Rectal smooth muscle tissue (tissue), 1 donor: ENCODE measurements around the gene AAGAB.
"Not testable (repeated sequence)": the region's sequence is repeated elsewhere in the genome, so short reads cannot be mapped to it uniquely, and the experiment has no call there.

ENCODE experiments used
- H3K27ac ChIP-seq: one replicate; pipeline ENCODE4 v1.7.0; 2013; ENCODE audit warnings: low read depth, low read length, inconsistent platforms
- H3K27me3 ChIP-seq: one replicate; pipeline ENCODE4 v1.7.0; 2013; ENCODE audit warnings: low read length; ENCODE audit not compliant: control insufficient read depth, insufficient read depth
- H3K36me3 ChIP-seq: one replicate; pipeline ENCODE4 v1.7.0; 2013; ENCODE audit warnings: low read length; ENCODE audit not compliant: control insufficient read depth, insufficient read depth
- H3K4me1 ChIP-seq: one replicate; pipeline ENCODE4 v1.7.0; 2013; ENCODE audit warnings: low read length; ENCODE audit not compliant: control insufficient read depth, insufficient read depth
- H3K4me3 ChIP-seq: one replicate; pipeline ENCODE4 v1.7.0; 2013; ENCODE audit warnings: low read length
- H3K9ac ChIP-seq: one replicate; pipeline ENCODE4 v1.7.0; 2013; ENCODE audit warnings: low read length

The AAGAB gene, protein sequence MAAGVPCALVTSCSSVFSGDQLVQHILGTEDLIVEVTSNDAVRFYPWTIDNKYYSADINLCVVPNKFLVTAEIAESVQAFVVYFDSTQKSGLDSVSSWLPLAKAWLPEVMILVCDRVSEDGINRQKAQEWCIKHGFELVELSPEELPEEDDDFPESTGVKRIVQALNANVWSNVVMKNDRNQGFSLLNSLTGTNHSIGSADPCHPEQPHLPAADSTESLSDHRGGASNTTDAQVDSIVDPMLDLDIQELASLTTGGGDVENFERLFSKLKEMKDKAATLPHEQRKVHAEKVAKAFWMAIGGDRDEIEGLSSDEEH

DNA sequence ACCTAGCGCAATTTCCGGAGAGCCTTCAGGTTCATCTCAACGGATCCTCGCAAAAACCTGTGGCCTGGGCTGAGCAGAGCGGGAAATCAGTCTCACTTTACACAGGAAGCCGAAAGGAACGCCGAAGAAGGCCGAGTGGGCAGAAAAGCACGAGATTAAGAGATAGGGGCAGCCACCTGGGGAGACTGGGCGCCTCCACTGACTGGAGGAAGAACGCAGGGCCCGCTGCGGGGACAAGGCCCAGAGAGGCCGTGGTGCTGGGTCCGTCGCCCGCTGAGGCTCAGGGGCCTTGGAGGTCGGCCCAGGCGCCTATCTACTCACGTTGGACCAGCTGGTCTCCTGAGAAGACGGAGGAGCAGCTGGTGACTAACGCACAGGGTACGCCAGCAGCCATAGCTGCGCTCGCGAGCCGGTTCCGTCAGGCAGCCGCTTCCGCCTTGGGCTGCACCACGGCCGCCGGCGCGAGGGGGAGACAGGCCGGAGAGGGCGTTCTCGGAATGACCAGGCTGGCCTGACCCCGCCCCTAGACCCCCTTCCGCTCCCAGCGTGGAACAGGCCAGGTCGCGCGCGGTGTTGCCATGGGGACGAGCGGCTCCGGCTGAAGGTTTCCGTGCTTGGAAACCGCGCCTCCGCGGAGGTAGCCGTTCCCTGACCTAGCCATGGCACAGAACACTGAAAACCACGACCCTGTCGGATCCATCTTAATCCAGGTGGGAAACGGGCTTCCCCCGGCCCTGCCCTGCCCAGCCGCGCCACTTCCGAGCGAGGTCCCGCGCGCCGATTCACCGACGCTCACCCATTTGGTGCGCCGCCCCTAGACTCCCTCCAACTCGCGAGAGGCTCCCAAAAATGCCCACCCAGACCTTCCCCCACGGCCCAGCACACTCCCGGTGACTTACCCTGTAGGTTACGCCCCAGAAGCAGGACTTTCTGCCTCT lies at the start of gene AAGAB, which contains the start of gene IQCH:
AAGAB (minus strand) TSS at position 424 of the 938 bp plus-strand sequence; CDS start at position 394, 30 bp downstream.
IQCH (plus strand) TSS at position 549 of the 938 bp plus-strand sequence; CDS start at position 660, 111 bp downstream.
- Histone ChIP-seq H3K36me3 (no peaks in the 10 kb centered on the region), H3K4me1 (no peaks in the 10 kb centered on the region), H3K27me3 (no peaks in the 10 kb centered on the region), H3K27ac (peak within 1 kb of the TSS; percentile 83), H3K9ac (peak within 1 kb of the TSS; percentile 69), H3K4me3 (peak within 1 kb of the TSS; percentile 91)

DNA sequence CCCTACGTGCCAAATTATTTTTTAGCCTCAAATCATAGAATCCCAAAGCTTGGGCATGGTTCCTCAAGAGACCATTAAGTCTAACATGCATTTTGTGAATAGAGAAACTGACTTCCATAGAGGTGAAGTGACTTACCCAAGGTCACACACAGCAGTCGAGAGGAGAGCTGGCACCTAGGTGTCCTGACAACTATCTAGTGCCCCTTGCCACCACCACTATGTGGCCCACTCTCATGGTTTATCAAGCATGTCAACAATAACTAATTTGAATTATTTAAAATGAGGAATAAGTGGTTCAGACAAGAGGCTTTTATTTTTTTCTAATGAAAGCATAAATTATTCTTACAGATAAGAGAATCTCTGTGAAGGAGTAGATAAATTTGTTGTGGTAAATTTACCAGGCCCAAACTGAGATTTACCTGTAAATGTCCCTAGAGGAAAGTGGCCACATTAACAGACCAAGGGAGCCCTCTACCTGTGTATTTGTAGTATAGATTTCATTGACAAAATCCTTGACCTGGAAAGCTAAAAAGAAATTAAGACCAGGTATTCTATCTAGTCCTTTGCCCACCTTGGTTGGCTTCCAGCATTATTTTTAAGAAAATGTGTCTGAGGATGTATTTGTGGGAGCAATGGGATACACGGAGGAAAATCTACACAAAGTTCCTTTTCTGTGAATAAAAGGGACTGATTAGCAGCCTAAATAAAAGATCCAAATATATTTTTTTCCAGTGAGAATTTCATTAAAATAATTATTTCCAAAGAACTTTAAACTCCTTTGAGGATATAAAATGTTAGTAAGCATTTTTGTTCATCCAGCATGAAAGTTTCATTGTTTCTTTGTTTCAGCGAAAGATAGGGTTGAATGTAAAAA lies 49.3 kb upstream of the AAGAB start:
- Histone ChIP-seq H3K9ac (no peak overlapping the region), H3K4me1 (peaks cover 4% of the 10 kb centered on the region), H3K4me3 (no peak overlapping the region), H3K27me3 (no peaks in the 10 kb centered on the region), H3K36me3 (no peaks in the 10 kb centered on the region), H3K27ac (no peak overlapping the region)

DNA sequence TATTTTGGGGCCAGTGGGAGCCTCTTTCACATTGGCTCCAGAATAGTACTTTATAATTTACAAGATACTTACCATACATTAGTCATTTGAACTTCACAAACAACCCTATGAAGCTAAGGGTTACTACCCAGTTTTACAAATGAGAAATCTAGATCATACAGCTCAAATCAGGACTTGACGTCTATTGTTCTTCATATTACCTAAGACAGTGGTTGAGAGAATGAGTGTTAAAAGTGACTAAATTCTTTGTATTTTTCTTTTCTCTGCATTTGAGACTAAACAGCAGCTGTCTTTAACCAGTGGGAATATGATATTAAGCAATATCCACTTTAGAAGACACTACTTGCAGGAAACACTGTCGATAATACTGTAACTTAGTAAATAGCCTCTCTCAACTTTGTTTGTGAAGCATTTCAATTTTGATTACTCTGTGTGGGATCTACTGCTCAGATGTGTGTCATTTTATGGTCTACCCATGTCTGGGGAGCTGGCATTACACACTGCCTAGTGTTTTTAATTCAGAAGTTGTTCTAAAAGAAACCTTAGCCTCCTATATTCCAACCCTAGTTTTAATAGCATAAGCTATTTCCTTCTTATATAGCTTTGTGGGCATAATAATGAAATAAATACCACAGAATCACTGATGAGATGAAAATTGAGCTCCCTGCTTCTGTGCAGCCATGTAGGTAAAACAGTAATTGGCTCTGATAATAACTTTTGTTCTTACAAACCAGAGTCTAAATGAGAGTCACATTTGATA lies 46.0 kb upstream of the AAGAB start:
- Histone ChIP-seq H3K27me3 (no peaks in the 10 kb centered on the region), H3K4me3 (no peak overlapping the region), H3K36me3 (no peaks in the 10 kb centered on the region), H3K27ac (no peak overlapping the region), H3K9ac (no peak overlapping the region), H3K4me1 (no peaks in the 10 kb centered on the region)

DNA sequence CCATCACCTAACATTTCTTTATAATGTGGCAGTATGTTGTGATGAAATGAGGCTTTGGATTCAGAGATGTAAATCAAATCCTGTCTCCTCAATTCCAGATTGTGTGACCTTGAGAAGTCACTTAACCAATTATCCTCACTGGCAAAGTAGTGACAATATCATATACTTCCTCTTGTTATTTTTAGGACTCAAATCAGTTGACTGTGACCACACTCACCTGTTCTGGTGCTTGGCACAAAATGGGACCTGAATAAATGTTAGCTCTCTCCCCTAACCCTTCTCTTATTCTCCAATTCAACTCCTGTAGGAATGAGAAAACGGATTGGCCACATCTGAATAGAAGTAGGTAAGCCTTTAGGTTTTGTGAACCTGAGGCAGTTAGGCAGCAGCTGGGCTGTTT lies 42.2 kb upstream of the AAGAB start:
- Histone ChIP-seq H3K9ac (no peak overlapping the region), H3K36me3 (no peaks in the 10 kb centered on the region), H3K27ac (no peak overlapping the region), H3K27me3 (no peaks in the 10 kb centered on the region), H3K4me1 (no peaks in the 10 kb centered on the region), H3K4me3 (no peak overlapping the region)

DNA sequence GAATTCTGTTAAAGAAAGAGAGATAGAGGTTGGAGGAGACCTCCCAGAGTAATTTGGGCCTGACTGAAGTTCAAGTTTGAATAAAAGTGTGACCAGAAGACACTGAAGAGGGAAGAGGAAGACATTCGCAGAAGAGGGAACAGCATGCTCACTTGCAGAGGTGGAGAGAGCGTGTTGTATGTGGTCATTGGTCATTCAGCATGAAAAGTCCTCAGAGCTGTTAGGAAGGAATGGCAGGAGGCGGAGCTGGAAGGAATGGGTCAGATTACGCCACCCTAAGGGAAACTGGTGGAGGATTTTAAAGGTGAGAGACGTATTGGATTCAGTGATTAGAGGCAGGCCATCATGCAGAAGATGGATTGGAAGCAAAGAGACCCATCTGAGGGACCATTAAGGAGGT lies 41.7 kb upstream of the AAGAB start:
- H3K27ac ChIP-seq: no peak overlapping the region
- H3K36me3 ChIP-seq: no peaks in the 10 kb centered on the region
- no peak overlapping the region for H3K4me3 ChIP-seq
- no peaks in the 10 kb centered on the region for H3K27me3 ChIP-seq
- H3K9ac ChIP-seq: no peak overlapping the region
- no peaks in the 10 kb centered on the region for H3K4me1 ChIP-seq

DNA sequence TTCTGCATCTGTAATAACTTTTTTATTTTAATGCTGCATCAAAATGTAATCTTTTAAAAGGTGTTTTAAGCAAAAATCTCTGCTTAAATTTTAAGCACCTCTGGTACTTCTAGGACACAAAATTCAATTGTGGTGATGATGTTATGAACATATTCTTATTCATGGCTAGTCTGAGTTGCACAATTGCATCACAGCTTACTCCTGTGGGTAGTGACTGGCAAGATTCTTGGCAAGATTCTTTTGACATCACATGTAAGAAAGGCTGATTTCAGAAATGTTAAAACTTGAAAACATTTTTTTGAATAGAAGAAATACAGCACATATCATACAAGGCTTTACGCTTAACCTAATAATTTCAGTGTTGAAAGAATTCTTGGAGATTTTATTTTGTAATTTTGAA lies 35.9 kb upstream of the AAGAB start:
- no peaks in the 10 kb centered on the region for H3K27me3 ChIP-seq
- H3K9ac ChIP-seq: no peak overlapping the region
- no peak overlapping the region for H3K27ac ChIP-seq
- H3K4me3 ChIP-seq: no peak overlapping the region
- H3K36me3 ChIP-seq: no peaks in the 10 kb centered on the region
- no peaks in the 10 kb centered on the region for H3K4me1 ChIP-seq

DNA sequence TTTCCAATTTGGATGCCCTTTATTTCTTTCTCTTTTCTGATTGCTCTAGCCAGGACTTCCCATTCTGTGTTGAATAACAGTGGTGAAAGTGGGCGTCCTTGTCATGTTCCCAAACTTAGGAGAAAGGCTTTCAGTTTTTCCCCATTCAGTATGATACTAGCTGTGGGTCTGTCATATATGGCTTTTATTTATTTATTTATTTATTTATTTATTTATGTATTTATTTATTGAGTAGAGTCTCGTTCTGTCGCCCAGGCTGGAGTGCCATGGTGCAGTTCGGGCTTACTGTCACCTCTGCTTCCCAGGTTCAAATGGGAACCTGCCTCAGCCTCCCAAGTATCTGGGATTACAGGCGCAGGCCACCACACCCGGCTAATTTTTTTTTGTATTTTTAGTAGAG lies 31.9 kb upstream of the AAGAB start:
- not testable (repeated sequence) for H3K4me3 ChIP-seq, H3K36me3 ChIP-seq, H3K9ac ChIP-seq, H3K27ac ChIP-seq, H3K27me3 ChIP-seq, H3K4me1 ChIP-seq

DNA sequence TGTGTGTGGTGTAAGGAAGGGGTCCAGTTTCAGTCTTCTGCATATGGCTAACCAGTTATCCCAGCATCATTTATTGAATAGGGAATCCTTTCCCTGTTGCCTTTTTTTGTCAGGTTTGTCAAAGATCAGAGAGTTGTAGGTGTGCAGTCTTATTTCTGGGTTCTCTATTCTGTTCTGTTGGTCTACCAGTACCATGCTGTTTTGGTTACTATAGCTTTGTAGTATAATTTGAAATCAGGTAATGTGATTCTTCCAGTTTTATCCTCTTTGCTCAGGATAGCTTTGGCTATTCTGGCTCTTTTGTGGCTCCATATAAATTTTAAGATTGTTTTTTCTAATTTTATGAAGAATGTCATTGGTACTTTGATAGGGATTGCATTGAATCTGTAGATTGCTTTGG lies 31.2 kb upstream of the AAGAB start:
- H3K4me3 ChIP-seq, H3K27me3 ChIP-seq, H3K36me3 ChIP-seq, H3K27ac ChIP-seq, H3K4me1 ChIP-seq, H3K9ac ChIP-seq: not testable (repeated sequence)

DNA sequence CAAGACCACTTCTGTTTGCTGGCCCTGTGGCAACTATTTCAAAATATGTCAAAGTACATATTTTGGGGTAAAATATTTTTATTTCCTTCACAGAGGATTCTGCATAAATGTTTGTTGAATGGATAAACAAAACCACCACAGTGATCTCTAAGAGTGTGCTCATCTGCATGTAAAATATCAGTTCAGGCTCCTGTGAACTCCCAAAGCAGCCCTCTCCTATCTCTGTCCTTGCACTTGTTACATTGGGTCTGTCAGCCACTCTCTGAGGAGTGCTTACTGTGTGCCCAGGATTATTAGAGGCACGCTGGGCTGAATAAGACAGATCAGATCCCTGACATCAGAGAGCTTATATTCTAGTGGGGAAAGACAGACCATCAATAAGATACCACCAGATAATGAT lies 27.3 kb upstream of the AAGAB start:
- Histone ChIP-seq H3K4me3 (no peak overlapping the region), H3K27me3 (no peaks in the 10 kb centered on the region), H3K27ac (no peak overlapping the region), H3K36me3 (no peaks in the 10 kb centered on the region), H3K9ac (no peak overlapping the region), H3K4me1 (no peaks in the 10 kb centered on the region)

DNA sequence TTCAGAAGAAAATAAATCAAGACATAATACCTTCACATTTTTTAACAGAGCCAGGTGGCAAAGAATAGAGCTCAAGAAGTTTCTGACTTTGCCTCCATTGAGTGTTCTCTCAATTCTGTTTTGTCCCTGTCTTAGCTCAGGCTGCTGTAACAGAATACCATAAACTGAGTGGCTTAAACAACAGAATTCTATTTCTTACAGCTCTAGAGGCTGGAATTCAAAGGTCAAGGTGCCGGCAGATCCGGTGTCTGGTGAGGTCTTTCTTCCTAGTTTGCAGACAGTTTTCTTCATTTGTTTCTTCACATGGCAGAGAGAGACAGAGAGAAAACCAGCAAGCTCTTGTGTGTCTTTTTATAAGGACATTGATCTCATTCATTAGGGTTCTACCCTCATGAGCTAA lies 25.8 kb upstream of the AAGAB start:
- Histone ChIP-seq H3K27me3 (no peaks in the 10 kb centered on the region), H3K4me1 (no peaks in the 10 kb centered on the region), H3K36me3 (no peaks in the 10 kb centered on the region), H3K9ac (no peak overlapping the region), H3K4me3 (no peak overlapping the region), H3K27ac (no peak overlapping the region)

DNA sequence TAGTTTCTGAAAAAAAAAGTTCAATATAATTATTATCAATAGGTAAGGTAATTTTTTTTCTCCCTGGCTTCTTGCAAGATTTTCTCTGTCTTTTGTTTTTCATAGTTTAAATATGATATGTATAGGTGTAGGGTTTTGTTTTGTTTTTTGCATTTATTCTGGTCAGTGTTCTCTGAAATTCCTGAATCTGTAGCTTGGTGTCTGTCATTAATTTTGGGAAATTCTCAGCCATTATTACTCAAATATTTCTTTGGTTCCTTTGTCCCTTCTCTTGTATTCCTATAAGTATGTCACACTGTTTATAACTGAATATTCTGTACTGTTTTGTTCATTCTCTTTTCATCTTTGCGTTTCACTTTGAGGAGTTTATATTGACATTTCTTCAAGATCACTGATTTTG lies 22.2 kb upstream of the AAGAB start:
- no peak overlapping the region for H3K4me3 ChIP-seq
- H3K27me3 ChIP-seq: no peaks in the 10 kb centered on the region
- H3K9ac ChIP-seq: no peak overlapping the region
- H3K27ac ChIP-seq: no peak overlapping the region
- no peaks in the 10 kb centered on the region for H3K4me1 ChIP-seq
- no peaks in the 10 kb centered on the region for H3K36me3 ChIP-seq
